ENCODE measurements around the gene APOA1.

Gene APOA1

DNA sequence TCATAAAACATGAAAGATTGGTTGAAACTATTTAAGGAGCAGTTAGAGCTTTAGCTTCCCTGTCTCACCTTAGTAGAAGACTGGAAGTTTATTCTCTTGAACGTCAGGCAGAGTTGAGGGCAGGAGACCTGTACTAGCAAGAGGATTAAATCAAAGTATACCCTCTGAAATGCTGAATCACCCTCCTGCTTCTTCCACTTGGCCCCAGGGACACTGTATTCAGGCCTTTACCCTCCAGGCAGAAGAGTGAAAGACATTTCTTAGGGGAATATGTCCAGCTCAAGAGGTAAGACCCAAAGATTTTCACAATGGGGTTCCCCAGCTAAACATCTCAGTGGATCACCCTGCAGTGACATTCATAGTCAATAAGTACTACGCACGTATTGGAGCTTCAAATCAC lies 26.2 kb downstream of the APOA1 start (continued):
- TF ChIP-seq ZNF223 (tag by site-specific recombination; IDR thresholded peaks at IDR 0.05) (no peak), ZNF214 (tag by site-specific recombination; IDR thresholded peaks at IDR 0.05; ENCODE audit: borderline replicate concordance) (no peak), ZNF37A (tag by site-specific recombination; IDR thresholded peaks at IDR 0.05) (no peak), ZNF555 (tag by site-specific recombination; conservative IDR thresholded peaks at IDR 0.05) (no peak)
- TF ChIP-seq, protein P1, sequence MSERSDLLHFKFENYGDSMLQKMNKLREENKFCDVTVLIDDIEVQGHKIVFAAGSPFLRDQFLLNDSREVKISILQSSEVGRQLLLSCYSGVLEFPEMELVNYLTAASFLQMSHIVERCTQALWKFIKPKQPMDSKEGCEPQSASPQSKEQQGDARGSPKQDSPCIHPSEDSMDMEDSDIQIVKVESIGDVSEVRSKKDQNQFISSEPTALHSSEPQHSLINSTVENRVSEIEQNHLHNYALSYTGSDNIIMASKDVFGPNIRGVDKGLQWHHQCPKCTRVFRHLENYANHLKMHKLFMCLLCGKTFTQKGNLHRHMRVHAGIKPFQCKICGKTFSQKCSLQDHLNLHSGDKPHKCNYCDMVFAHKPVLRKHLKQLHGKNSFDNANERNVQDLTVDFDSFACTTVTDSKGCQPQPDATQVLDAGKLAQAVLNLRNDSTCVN (tag by site-specific recombination; optimal IDR thresholded peaks at IDR 0.05) = no peak
- TF ChIP-seq, protein P2, sequence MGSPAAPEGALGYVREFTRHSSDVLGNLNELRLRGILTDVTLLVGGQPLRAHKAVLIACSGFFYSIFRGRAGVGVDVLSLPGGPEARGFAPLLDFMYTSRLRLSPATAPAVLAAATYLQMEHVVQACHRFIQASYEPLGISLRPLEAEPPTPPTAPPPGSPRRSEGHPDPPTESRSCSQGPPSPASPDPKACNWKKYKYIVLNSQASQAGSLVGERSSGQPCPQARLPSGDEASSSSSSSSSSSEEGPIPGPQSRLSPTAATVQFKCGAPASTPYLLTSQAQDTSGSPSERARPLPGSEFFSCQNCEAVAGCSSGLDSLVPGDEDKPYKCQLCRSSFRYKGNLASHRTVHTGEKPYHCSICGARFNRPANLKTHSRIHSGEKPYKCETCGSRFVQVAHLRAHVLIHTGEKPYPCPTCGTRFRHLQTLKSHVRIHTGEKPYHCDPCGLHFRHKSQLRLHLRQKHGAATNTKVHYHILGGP (tag by site-specific recombination; IDR thresholded peaks at IDR 0.05) = no peak

- H3K27ac ChIP-seq (ENCODE audit: extremely low read depth, low read depth, low read length) = no peak overlapping the region
- TF ChIP-seq ZNF768 (tag by site-specific recombination; IDR thresholded peaks at IDR 0.05) (no peak), ZNF184 (tag by site-specific recombination; IDR thresholded peaks at IDR 0.05) (no peak), ZNF692 (tag by site-specific recombination; IDR thresholded peaks at IDR 0.05) (no peak)
- POLR2A ChIA-PET = no interaction called here
- CTCF ChIA-PET = interaction anchor here (0.9 kb wide), 1 partner anchor 11 kb away, joined by 4 read pairs; no protein-coding TSS in a partner anchor
- no peaks in the 10 kb centered on the region for H3K4me1 ChIP-seq (ENCODE audit: control insufficient read depth, insufficient read depth, low read length)
- H3K36me3 ChIP-seq (ENCODE audit: control insufficient read depth in 2 of 2, insufficient read depth in 1 of 2, low read length in 2 of 2) = no peaks in the 10 kb centered on the region
- no peak overlapping the region for H3K4me3 ChIP-seq (ENCODE audit: low read depth, low read length)
- no peaks in the 10 kb centered on the region for H3K9me3 ChIP-seq (ENCODE audit: control insufficient read depth, insufficient read depth, low read depth, low read length)
Measured at GRCh38 chr11:116808262-116809175, 28.9 kb downstream of the APOA1 start.

DNA sequence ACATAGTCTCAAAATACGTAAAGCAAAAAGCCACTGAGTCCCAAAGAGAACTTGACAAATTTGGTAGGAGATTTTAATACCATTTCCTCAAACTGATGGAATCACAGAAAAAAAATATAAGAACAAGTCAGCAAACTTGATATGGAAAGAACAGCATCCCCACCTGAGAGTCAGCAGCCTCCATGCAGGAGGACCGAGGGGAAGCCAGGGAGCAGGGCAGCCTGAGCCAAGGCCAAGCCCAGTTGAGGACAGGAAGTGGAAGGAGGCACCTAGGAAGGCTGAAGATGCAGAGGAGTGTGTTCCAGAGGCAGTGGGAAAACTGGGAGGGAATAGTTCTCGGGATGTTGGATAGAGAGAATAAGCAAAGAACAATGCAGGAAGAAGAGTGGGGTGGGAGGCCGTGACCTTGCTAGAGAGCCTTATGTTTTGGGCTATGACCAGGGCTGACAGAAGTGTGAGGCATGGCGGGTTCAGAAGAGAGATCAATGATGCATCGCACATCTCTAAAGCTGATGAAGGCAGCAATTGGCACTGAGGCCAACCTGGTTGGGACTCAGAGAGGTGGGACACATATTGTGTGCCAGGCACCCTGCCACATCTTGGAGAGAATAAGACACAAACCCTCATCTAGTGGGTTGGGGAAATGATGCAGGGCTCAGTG lies 29.7 kb downstream of the APOA1 start:
- Histone ChIP-seq H3K4me3 (ENCODE audit: low read depth, low read length) (no peak overlapping the region), H3K36me3 (ENCODE audit: control insufficient read depth in 2 of 2, insufficient read depth in 1 of 2, low read length in 2 of 2) (no peaks in the 10 kb centered on the region), H3K27ac (ENCODE audit: extremely low read depth, low read depth, low read length) (no peak overlapping the region), H3K4me1 (ENCODE audit: control insufficient read depth, insufficient read depth, low read length) (no peaks in the 10 kb centered on the region), H3K9me3 (ENCODE audit: control insufficient read depth, insufficient read depth, low read depth, low read length) (no peaks in the 10 kb centered on the region)
- POLR2A ChIA-PET = no interaction called here
- CTCF ChIA-PET = interaction anchor here (0.9 kb wide), 1 partner anchor 12 kb away, joined by 4 read pairs; no protein-coding TSS in a partner anchor
- TF ChIP-seq, protein P3, sequence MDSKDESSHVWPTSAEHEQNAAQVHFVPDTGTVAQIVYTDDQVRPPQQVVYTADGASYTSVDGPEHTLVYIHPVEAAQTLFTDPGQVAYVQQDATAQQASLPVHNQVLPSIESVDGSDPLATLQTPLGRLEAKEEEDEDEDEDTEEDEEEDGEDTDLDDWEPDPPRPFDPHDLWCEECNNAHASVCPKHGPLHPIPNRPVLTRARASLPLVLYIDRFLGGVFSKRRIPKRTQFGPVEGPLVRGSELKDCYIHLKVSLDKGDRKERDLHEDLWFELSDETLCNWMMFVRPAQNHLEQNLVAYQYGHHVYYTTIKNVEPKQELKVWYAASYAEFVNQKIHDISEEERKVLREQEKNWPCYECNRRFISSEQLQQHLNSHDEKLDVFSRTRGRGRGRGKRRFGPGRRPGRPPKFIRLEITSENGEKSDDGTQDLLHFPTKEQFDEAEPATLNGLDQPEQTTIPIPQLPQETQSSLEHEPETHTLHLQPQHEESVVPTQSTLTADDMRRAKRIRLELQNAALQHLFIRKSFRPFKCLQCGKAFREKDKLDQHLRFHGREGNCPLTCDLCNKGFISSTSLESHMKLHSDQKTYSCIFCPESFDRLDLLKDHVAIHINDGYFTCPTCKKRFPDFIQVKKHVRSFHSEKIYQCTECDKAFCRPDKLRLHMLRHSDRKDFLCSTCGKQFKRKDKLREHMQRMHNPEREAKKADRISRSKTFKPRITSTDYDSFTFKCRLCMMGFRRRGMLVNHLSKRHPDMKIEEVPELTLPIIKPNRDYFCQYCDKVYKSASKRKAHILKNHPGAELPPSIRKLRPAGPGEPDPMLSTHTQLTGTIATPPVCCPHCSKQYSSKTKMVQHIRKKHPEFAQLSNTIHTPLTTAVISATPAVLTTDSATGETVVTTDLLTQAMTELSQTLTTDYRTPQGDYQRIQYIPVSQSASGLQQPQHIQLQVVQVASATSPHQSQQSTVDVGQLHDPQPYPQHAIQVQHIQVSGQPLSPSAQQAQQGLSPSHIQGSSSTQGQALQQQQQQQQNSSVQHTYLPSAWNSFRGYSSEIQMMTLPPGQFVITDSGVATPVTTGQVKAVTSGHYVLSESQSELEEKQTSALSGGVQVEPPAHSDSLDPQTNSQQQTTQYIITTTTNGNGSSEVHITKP (tag by site-specific recombination; IDR thresholded peaks at IDR 0.05) = no peak
- no peak for TF ChIP-seq ZNF311 (tag by site-specific recombination; IDR thresholded peaks at IDR 0.05; ENCODE audit: borderline replicate concordance)
- TF ChIP-seq SCRT2 (tag by site-specific recombination; IDR thresholded peaks at IDR 0.05) = no peak
- TF ChIP-seq MEIS1 (CRISPR knock-in tag; IDR thresholded peaks at IDR 0.05; ENCODE audit: borderline replicate concordance) = no peak
- TF ChIP-seq ZSCAN23 (tag by site-specific recombination; IDR thresholded peaks at IDR 0.05) = no peak
- TF ChIP-seq ZNF169 (tag by site-specific recombination; IDR thresholded peaks at IDR 0.05) = no peak
- no peak for TF ChIP-seq SALL2 (tag by site-specific recombination; IDR thresholded peaks at IDR 0.05; ENCODE audit: borderline replicate concordance)
- no peak for TF ChIP-seq ZNF248 (tag by site-specific recombination; IDR thresholded peaks at IDR 0.05)
